Muscle of back (tissue), 11 donors: ENCODE measurements around the gene TPO. TPM values are rescaled to one million over a fixed set of nuclear protein-coding genes. Genes with fewer than 3 reads are reported as not detected.
A peak's percentile ranks its signal among the peaks of the same experiment; 100 is the strongest.

ENCODE experiments used
- DNase-seq, 3 donors: peaks; one replicate each; pipeline versions ENCODE4 v3.0.0 to v3.0.0-alpha.2; 2013
- polyA plus RNA-seq, 10 donors: library from polyadenylated mRNA; unstranded; fragments of 120-200 nt; gene quantifications; one replicate each; pipeline ENCODE4 v1.2.1, GENCODE V29; 2013; ENCODE audit not compliant: insufficient read length in 10 of 10

Gene TPO
- polyA plus RNA-seq, 10 donors: 0.04 to 0.68 (median 0.27) TPM

- DNase-seq: no peak
Measured at GRCh38 chr2:1448009-1448408, 34.7 kb downstream of the TPO start.

- no peak for DNase-seq
Measured at GRCh38 chr2:1450915-1451314, 37.7 kb downstream of the TPO start.

GRCh38 chr2:1451422-1451821, 38.2 kb downstream of the TPO start:
- DNase-seq: no peak

GRCh38 chr2:1453561-1453960, 40.3 kb downstream of the TPO start:
- no peak for DNase-seq

GRCh38 chr2:1454346-1454745, 41.1 kb downstream of the TPO start:
- DNase-seq: no peak

- peak in 1 of 3 donors; percentile 15 for DNase-seq
Measured at GRCh38 chr2:1455466-1455865, 42.2 kb downstream of the TPO start.

- DNase-seq: no peak
Measured at GRCh38 chr2:1458432-1458831, 45.2 kb downstream of the TPO start.

GRCh38 chr2:1459727-1460126, 46.5 kb downstream of the TPO start:
- no peak for DNase-seq

- DNase-seq: no peak
Measured at GRCh38 chr2:1460851-1461418, 47.7 kb downstream of the TPO start.

GRCh38 chr2:1461507-1462390, 48.5 kb downstream of the TPO start:
- DNase-seq: no peak

GRCh38 chr2:1462994-1463393, 49.7 kb downstream of the TPO start:
- no peak for DNase-seq

- DNase-seq: no peak
Measured at GRCh38 chr2:1472350-1472749, 59.1 kb downstream of the TPO start.

- no peak for DNase-seq
Measured at GRCh38 chr2:1476617-1477195, 63.4 kb downstream of the TPO start.

- DNase-seq: no peak
Measured at GRCh38 chr2:1477196-1478040, 64.2 kb downstream of the TPO start.

- DNase-seq: no peak
Measured at GRCh38 chr2:1478311-1479305, 65.3 kb downstream of the TPO start.

GRCh38 chr2:1479346-1479745, 66.1 kb downstream of the TPO start:
- no peak for DNase-seq

- DNase-seq: peak in 1 of 3 donors; percentile 17
Measured at GRCh38 chr2:1480671-1481076, 67.4 kb downstream of the TPO start.

- no peak for DNase-seq
Measured at GRCh38 chr2:1481406-1482252, 68.4 kb downstream of the TPO start.

- no peak for DNase-seq
Measured at GRCh38 chr2:1482253-1482675, 69.0 kb downstream of the TPO start.

GRCh38 chr2:1482981-1483380, 69.7 kb downstream of the TPO start:
- no peak for DNase-seq
